HAP-1 (cell line): ENCODE data around the gene CDH9.

Experiments
- DNase-seq, 2 experiments: peaks; one replicate each; pipeline ENCODE4 v3.0.0-alpha.2; 2016 to 2020; ENCODE audit warnings: low spot score in 2 of 2
- H3K27me3 ChIP-seq: fragments of 250-450 bp; sonication (Bioruptor Pico); 2 replicates; pipeline ENCODE4 v1.5.1; 2020; ENCODE audit warnings: low read depth, mild to moderate bottlenecking, moderate library complexity
- H3K36me3 ChIP-seq: fragments of 250-450 bp; sonication (Bioruptor Pico); replicated peaks from 2 replicates; pipeline ENCODE4 v1.5.1; 2020; ENCODE audit warnings: mild to moderate bottlenecking
- H3K4me1 ChIP-seq: fragments of 250-450 bp; sonication (Bioruptor Pico); 2 replicates; pipeline ENCODE4 v1.5.1; 2020; ENCODE audit warnings: mild to moderate bottlenecking
- H3K4me3 ChIP-seq: fragments of 250-450 bp; sonication (Bioruptor Pico); 2 replicates; pipeline ENCODE4 v1.5.1; 2020; ENCODE audit warnings: mild to moderate bottlenecking, moderate library complexity
- H3K9me3 ChIP-seq: fragments of 250-450 bp; sonication (Bioruptor Pico); 2 replicates; pipeline ENCODE4 v1.5.1; 2020; ENCODE audit warnings: mild to moderate bottlenecking, moderate library complexity
- in situ Hi-C: fragments of 300-500 bp; cut with MboI; formaldehyde crosslinking; loops from 3 replicates; pipeline ENCODE4 v1.14.3; 2020; ENCODE audit warnings: low sequenced_read_pairs, inconsistent platforms, mixed read lengths

Gene CDH9

DNA sequence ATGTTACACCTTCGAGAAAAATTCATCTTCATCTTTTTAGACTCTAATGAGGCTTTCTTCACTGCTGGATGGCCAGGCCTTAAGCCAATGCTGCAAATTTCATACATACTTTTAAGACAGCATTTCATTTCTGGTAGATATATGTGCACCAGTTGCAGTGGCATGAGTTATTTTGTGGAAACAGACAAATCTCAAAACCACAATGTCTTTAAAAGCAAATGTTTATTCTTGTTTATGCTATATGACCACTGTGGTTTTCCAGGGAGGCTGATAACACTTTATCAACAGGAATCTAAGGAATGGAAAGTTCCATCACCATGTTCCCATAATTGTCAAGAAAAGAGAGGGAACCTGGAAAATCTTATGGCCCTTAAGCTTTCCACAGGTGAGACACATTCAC is 27.7 kb downstream of the CDH9 start:
- no peak overlapping the region for H3K4me3 ChIP-seq
- no peak for DNase-seq
- H3K36me3 ChIP-seq: no peaks in the 10 kb centered on the region
- in situ Hi-C loops: no loop called here
- no peaks in the 10 kb centered on the region for H3K27me3 ChIP-seq
- H3K4me1 ChIP-seq: no peaks in the 10 kb centered on the region
- no peaks in the 10 kb centered on the region for H3K9me3 ChIP-seq

DNA sequence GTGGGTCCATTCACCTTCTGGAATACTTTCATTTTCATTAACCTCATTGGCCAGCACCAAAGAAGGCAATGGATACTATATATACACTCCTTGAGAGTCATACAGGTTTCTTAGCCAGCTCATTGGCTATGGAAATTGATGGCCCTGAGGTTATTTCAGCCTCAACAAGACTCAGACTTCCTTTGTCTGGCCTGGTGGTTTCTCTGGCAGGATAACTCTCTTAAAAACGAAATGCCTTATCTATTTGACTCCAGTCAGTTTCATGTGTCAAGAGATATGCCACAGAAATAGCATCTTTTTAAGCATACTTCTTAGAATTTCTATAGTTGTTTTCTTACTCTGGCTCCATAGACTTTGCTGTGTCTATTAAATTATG is 28.9 kb downstream of the CDH9 start:
- no peak for DNase-seq
- Histone ChIP-seq H3K4me1 (no peaks in the 10 kb centered on the region), H3K4me3 (no peak overlapping the region), H3K9me3 (no peaks in the 10 kb centered on the region), H3K27me3 (no peaks in the 10 kb centered on the region), H3K36me3 (no peaks in the 10 kb centered on the region)
- in situ Hi-C loops: no loop called here

DNA sequence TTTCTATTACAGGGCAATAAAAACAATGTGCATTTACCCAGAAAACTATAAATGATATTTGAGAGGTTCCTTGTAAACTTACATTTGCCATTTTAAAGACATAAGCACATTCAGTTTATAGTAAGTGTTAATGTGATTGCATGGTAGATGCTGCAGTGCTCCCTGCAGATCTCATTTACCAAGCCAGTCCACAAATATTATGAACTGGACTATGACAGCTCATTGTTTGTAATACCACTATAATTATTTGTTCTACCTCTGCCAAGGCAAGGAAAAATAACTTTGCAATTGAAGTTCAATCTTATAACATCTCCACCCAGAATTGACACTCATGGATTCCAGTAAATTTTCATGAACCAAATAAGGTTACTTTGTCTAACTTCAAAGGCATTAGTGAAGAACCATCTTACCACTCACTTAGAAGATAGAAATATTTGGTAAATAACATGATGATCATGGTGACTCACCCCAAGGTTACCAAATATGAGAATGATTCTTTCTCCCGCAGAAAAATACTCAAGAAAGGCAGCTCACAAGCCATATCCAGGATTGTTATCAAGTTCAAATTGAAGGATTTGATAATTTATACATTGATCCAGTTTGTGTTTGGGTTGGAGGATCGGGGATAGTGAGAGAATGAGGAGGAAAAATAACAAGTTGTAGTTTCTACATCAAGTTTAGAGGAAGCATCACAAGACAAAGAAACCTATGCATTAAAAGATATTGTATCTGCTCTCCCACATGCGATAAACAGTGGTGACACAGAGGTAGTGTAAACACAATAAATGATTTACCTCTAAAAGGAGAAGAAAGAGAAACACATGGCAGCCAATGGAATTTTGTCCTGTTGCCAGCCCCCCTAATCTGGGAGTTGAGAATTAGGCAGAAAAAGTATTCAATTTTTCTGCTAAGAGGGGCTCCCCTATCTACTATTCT is 29.5 kb downstream of the CDH9 start:
- Histone ChIP-seq H3K9me3 (no peaks in the 10 kb centered on the region), H3K27me3 (no peaks in the 10 kb centered on the region), H3K4me3 (no peak overlapping the region), H3K36me3 (no peaks in the 10 kb centered on the region), H3K4me1 (no peaks in the 10 kb centered on the region)
- in situ Hi-C loops: no loop called here
- no peak for DNase-seq

DNA sequence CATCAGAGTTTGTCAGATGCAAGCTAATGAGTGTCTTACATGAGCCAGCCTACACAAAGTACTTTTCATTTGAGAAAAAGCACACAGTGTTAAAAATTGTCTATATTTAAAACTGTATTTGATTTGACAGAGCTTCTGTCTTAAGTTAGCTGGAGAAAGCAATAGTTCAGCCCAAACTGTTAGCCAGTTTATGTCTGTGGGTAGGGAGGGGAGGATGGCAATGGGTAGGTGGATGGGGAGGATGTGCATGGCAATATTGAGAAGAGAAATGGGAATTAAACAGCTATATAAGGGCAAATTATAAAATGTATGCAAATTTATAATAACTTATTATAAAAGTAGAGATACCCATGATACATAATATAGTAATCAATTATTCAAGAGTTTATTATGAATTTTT is 31.3 kb downstream of the CDH9 start:
- DNase-seq: no peak
- Histone ChIP-seq H3K36me3 (no peaks in the 10 kb centered on the region), H3K4me1 (no peaks in the 10 kb centered on the region), H3K4me3 (no peak overlapping the region), H3K27me3 (no peaks in the 10 kb centered on the region), H3K9me3 (no peaks in the 10 kb centered on the region)
- in situ Hi-C loops: no loop called here

DNA sequence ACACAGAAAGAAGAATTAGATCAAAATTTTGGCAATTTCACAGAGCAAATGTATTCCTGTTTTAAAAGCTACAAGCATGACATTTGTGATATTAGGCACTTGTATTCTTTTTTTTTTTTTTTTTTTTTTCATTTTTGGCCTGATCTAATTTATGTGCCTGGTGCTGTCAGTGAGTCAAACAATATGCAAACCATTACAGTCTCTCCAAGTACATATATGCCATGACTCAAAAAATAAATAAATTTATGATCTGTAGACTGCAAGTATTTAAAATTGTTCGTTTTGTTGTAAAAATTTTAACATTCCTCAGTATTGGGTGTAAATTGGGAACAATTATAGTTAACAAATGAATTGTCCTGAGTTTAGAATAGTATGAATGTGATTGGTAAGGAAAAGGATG is 51.4 kb downstream of the CDH9 start:
- in situ Hi-C loops: no loop called here
- Histone ChIP-seq H3K36me3 (no peaks in the 10 kb centered on the region), H3K4me1 (no peaks in the 10 kb centered on the region), H3K9me3 (no peaks in the 10 kb centered on the region), H3K27me3 (no peaks in the 10 kb centered on the region), H3K4me3 (no peak overlapping the region)
- DNase-seq: no peak

DNA sequence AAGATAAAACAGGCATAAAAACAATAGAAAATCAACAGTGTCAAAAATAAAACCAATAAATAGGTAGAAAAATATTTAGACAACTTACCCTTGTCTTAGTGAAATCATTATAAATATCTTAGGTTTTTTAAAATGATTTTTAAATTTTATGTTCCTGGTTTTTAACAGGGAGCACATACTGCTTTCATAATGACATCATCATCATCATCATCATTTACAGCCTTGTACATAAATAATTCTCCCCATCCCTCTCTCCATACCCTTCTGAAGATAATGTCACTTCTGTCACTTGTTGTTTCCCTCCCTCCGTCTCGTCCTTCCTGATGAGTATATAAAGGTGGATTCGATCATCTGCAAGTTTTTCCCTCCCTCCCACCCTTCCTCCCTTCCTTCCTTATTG is 56.6 kb downstream of the CDH9 start:
- Histone ChIP-seq H3K4me3 (no peak overlapping the region), H3K36me3 (no peaks in the 10 kb centered on the region), H3K27me3 (no peaks in the 10 kb centered on the region), H3K9me3 (no peaks in the 10 kb centered on the region), H3K4me1 (no peaks in the 10 kb centered on the region)
- DNase-seq: no peak
- in situ Hi-C loops: no loop called here

DNA sequence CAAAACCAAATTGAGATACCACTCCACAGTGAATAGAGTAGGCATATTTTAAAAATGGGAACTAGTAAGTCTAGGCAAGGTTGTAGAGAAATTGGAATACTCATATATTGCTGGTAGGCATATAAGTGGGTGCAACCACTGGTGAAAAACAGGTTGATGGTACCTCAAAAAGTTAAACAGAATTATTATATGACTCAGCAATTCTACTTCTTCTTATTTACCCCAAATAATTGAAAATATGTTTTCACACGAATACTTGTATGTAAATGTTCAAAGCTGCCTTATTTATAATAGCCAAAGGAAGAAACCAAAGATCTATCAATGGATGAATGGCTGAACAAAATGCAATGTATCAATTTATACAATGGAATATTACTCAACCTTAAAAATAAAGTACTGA is 79.1 kb downstream of the CDH9 start:
- Histone ChIP-seq H3K27me3 (no peaks in the 10 kb centered on the region), H3K9me3 (no peaks in the 10 kb centered on the region), H3K4me3 (no peak overlapping the region), H3K4me1 (no peaks in the 10 kb centered on the region), H3K36me3 (no peaks in the 10 kb centered on the region)
- DNase-seq: no peak
- in situ Hi-C loops: no loop called here

DNA sequence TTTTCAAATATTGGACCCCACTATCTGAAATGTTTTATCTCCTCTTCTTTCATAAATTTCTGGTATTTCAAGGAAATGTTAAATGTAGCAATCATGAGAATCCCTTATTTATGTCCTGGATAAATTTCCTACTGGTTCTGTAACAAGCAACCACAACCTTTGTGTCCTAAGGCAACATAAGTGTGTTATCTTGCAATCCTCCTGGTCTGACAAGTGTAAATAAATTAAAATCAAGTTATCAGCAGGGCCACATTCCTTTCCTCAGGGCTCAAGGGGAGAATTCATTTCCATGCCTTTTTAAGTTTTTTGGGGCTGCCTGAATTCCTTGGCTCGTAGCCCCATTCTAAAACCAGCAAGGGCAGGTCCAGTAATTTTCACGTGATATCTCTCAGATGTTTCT is 83.2 kb downstream of the CDH9 start:
- in situ Hi-C loops: no loop called here
- Histone ChIP-seq H3K4me3 (no peak overlapping the region), H3K27me3 (no peaks in the 10 kb centered on the region), H3K36me3 (no peaks in the 10 kb centered on the region), H3K9me3 (no peaks in the 10 kb centered on the region), H3K4me1 (no peaks in the 10 kb centered on the region)
- no peak for DNase-seq

DNA sequence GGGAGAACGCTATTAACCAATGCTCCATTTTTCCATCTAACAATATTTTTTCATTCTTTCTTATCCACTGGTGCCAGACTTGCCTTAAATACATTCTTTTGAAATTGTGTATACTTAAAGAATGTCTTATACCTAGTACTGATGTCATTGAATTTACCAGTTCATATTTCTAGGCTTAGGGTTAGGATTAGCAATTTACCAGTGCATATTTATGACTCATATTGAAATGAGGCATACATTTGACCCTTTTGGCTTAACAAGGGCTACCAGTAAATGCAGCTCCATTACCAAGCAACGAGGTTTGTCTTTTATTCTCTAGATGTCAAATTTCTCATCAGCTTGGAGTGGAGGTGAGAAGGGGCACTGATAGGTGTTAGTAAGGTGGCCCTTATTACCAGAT is 89.5 kb downstream of the CDH9 start:
- DNase-seq: no peak
- Histone ChIP-seq H3K27me3 (no peaks in the 10 kb centered on the region), H3K4me3 (no peak overlapping the region), H3K9me3 (no peaks in the 10 kb centered on the region), H3K4me1 (no peaks in the 10 kb centered on the region), H3K36me3 (no peaks in the 10 kb centered on the region)
- in situ Hi-C loops: no loop called here

DNA sequence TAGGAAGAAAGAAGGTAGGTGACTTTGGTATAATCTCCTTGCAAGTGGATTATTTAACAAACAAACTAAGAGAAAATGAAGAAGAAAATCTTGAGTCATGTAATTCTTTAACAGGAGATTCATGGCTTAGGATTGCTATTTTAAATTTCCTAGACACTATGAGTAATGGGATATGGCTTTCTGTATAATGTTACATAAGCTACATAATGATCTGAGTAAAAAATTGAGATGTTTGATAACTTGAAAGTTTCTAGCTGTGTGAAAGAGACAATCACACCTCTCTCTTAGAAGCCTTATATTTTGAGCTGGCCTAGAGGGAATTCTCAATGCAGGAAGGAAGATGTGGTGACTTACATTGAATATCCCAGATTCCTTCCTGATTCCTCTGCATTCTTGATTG is 92.5 kb downstream of the CDH9 start:
- H3K4me1 ChIP-seq: no peaks in the 10 kb centered on the region
- no peak for DNase-seq
- no peaks in the 10 kb centered on the region for H3K27me3 ChIP-seq
- H3K4me3 ChIP-seq: no peak overlapping the region
- H3K9me3 ChIP-seq: no peaks in the 10 kb centered on the region
- H3K36me3 ChIP-seq: no peaks in the 10 kb centered on the region
- in situ Hi-C loops: no loop called here

DNA sequence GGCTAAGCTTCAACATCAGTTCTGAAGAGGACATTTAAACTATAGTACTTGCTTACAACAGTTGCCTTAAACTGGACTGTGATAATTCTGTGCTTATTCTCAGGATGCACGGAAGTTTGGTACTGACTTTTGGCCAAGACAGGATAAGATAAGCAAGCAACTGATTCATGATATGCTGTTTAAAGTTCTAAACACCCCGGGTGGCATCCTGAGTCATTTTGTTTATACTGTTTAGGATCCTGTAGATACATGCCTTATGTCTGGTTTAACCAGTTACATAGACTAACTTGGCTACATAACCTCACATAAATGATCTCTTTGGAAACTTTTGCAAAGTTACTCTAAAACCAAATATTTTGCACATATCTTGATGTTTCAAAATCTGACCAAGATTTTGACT is 95.9 kb downstream of the CDH9 start:
- H3K27me3 ChIP-seq: no peaks in the 10 kb centered on the region
- no peaks in the 10 kb centered on the region for H3K36me3 ChIP-seq
- H3K4me1 ChIP-seq: no peaks in the 10 kb centered on the region
- no peak for DNase-seq
- H3K9me3 ChIP-seq: no peaks in the 10 kb centered on the region
- H3K4me3 ChIP-seq: no peak overlapping the region
- in situ Hi-C loops: no loop called here

DNA sequence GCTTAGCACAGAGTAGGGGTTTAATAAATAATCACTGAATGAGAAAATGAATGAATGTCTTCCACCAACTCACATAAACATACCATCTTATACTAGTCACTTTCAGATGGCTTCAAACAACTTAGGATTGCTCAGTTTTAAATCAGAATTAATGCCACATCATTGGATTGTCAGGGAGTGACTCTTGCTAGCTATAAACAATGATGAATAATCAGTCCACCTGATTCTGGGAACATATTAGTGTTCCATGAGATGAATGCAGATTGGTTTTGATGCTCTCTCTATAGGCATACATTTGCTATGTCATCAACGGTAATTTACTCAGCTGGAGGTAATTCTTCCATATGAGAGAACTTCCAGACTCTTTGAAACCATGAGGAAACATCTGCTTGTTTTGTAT is 97.4 kb downstream of the CDH9 start:
- Histone ChIP-seq H3K36me3 (no peaks in the 10 kb centered on the region), H3K4me1 (no peaks in the 10 kb centered on the region), H3K27me3 (no peaks in the 10 kb centered on the region), H3K9me3 (no peaks in the 10 kb centered on the region), H3K4me3 (no peak overlapping the region)
- in situ Hi-C loops: no loop called here
- no peak for DNase-seq

DNA sequence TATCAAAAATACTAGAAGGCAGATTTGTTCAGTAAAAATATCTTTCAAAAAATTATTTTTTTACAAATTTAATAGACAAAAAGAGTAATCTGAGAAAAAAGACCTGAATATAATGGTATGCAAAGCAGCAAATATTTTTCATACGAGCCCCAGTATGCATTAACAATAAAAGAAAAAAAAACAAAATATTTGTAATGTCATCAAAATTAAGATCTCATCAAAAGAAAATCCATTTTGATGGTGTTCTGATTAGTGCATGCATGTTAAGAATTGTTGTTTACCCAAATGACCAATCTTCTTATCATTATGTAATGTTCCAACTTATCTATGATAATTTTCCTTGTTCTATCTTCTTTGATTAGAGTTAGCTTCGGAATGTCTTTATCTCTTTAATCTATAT is 106.1 kb downstream of the CDH9 start:
- H3K9me3 ChIP-seq: no peaks in the 10 kb centered on the region
- no peaks in the 10 kb centered on the region for H3K4me1 ChIP-seq
- H3K4me3 ChIP-seq: no peak overlapping the region
- no peak for DNase-seq
- H3K27me3 ChIP-seq: no peaks in the 10 kb centered on the region
- in situ Hi-C loops: no loop called here
- no peaks in the 10 kb centered on the region for H3K36me3 ChIP-seq

DNA sequence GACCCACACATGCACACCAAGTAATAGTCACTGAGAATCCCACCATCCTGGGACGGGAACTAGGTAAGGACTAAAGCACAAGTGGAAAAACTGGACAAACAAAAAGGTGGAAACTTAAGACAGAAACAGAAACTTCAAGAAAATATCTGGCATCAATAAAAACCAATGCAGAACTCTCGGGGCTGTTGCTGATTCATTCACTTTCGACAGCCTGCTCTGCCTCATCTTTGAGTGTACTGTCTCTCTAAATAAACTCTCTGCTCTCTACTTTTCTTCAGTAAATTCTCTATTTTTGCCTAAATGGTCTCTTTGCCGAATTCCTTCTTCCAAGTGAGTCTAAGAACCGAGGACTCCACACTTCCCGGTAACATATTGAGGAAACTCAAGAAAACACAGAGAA is 116.9 kb downstream of the CDH9 start:
- no peak for DNase-seq
- Histone ChIP-seq H3K4me3 (no peak overlapping the region), H3K36me3 (no peaks in the 10 kb centered on the region), H3K4me1 (no peaks in the 10 kb centered on the region), H3K27me3 (no peaks in the 10 kb centered on the region), H3K9me3 (no peaks in the 10 kb centered on the region)
- in situ Hi-C loops: no loop called here

DNA sequence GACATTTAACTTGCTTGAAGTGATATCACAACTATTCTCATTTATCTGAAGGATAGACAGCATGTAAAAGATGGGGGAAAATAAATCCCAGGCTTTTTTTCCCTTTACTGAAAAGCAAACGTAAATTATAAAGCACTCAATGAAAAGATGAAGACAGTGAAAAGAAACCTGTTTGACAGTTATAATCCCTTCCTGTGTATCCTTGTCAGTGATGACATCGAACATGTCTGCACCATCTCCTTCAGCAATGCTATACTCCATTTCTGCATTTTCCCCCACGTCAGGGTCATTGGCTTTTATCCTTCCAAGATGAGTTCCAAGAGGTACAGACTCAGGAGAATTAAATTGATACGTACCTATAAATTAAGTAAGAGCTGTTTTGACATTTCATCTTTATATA is 134.9 kb downstream of the CDH9 start:
- no peaks in the 10 kb centered on the region for H3K9me3 ChIP-seq
- peaks cover 5% of the 10 kb centered on the region; the same call in 1 of the 2 replicates for H3K4me1 ChIP-seq
- no peak overlapping the region for H3K4me3 ChIP-seq
- DNase-seq: no peak
- in situ Hi-C loops: no loop called here
- H3K36me3 ChIP-seq: no peaks in the 10 kb centered on the region
- no peaks in the 10 kb centered on the region for H3K27me3 ChIP-seq
